Amniotic epithelial cell (primary cell): ENCODE results near the gene LPCAT1.
"Not testable (repeated sequence)": the region's sequence is repeated elsewhere in the genome, so short reads cannot be mapped to it uniquely, and the experiment has no call there.

Experiments
- DNase-seq: peaks from one replicate; pipeline ENCODE4 v3.0.0-alpha.2; 2010; ENCODE audit warnings: low read depth

LPCAT1 gene

DNA sequence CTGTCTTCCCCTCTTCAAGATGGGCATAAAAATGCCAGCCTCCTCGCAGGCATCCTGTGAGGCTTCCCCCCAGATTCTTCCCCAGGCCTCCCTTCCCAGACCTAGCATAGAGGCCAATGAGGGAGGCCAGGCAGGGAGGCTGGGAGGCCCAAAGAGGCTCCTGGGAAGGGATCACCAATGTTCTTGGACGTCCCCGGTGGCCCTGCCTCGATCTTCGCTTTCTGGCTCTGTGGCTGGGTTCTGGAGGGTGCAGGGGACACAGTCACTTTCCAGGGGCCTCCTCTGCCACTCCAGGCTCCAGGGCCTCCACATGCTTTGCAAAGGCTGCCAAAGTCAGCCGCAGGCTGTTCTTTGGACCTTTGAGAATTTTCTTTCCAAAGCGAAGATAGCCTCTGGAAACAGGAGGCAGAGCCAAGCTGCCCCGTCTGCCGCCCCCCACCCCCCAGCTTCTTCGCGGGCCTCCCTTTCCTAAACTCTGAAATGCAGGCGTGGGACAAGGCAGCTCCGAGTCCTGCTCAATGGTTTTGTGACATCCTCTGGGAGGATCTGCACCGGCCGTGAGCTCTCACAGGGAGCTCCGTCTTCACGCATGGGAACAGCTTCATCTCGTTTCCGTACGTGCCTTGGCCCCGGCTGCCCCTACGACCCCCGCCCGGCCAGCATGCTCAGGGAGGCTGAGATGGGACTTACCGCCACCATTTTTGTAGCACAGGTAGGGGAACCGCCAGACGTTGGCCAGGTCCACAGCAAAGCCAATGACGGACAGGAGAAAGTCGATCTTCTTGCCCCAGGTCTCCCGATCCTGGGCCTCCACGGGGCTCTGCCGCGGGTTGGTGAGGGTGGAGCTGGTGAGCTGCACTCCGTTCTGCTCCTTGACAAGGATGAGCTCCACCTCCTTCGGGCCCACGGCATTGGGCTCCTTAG is 81.3 kb downstream of the LPCAT1 start:
- no peak for DNase-seq

DNA sequence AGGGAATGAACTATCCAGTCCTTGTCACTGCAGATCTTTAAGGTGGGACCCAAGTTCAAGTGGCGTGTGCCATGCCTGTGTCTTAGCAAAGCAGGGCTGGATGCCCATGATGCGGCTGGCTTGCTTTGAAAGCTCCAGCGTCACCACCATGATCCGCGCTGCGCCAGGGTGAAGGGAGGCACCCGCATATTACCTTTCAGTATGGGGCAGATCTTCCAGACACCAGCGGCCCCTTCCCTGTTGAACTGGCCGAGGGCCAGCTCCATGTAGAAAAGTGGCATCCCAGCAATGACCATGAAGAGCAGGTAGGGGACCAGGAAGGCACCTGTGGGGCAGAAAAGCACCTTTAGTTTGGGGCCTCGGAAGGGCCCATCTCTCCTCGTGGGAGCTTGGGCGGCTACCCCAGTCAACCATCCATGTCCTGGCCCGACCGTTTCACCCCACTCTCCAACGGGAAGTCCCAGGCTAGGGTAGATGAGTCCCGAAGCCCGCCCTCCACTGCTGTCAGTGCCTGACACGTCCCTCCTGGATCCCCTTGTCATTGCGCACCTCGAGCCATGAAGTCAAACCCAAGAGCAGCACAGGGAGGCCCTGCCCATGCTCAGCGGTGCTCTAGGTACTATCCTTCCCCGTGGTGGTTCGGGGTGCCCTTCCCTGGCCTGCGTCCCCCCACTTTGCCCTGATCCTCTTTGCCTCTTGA is 82.4 kb downstream of the LPCAT1 start:
- no peak for DNase-seq

DNA sequence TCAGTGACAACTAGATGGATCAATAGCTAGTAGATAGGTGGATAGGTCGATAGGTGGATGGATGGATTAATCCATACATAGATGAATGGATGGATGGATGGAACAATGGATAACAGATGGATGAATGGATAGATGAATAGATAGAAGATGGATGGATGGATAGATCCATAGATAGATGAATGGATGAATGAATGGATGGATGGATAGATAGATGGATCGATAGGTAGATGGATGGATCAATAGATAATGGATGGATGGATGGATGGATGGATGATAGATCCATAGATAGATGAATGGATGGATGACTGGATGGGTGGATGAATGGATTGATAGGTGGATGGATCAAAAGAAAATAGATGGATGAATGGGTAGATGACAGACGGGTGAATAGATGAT is 83.7 kb downstream of the LPCAT1 start:
- DNase-seq = no peak

DNA sequence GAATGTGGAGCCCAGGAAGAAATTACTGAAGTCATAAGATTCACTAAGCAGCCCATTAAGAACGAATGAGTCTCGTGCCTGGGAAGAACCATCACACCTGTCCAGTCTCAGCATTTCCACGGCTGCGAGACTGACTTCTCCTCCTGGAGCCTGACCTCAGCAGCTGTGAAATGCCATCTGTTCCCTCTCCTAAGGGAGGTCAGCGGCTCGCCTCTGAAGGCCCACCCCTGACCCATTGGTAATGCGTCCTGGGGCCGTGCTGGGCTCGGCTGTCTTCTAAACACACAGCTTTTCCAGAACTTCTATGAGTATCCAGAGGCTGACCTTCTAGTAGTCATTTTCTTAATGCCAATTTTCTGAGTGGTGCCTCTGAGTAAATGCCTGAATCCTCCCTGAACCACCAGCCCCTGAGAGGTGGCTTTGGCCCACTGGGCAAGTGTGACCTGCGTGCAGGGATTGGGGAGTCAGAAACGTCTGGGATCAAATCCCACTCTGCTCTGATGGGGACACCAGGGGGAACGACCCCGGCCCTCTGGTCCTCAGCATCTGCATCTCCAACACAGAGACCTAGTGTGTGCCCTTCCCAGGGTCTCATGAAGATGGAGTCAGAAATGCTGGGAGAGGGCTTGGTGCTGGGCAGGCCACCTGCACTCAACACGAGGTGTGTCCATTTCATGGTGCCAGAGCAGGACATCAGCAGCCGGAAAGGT is 84.2 kb downstream of the LPCAT1 start:
- DNase-seq = no peak

DNA sequence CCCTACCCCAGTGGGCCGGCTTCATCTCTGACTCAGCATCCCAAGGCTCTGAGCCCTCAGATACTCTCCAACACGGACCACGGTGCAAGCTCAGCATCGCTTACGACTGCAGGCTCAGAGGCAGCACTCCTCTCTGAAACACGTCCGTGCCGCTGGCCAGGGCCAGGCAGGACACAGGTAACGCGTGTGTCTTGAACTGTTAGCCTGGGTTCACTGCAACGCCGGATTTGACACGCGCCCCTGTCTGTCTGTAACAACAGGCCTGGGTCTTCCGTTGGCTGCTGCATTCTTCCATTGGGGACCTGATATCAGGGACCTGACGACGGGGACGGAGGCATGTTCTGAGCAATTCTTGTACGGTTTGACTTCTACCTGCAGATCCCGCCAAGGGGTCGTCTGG is 84.9 kb downstream of the LPCAT1 start:
- no peak for DNase-seq

DNA sequence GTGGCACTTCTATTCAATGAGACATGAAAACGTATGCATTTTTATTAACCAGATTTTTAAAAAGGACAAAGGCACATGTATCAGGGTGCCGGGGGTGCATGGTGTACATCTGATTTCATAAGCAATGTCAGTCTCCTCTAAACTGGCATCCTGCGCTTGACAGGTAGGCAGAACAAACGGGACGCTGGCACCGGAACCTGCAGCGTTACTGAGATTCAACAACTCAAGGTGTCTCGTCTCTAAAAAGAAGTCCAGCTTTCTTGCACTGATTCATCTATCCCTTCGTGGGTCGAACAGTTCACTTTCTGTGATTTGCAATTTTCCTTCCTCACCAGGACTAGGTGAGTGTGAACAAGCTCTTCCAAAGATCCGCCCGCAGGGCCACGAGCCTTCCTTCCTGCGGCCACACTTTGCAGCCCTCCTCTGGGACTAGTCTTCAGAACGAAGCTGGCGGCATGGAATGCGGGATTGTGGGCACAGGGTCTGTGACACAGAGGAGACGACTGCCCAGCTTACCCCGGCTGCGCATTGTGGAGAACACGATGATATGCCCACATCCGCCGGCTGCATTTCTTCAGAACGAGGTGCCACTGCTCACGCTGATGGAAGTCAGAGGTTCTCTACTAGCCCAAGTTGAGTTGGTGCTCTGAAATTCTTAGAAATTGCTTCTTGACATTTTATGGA is 85.7 kb downstream of the LPCAT1 start:
- no peak for DNase-seq

DNA sequence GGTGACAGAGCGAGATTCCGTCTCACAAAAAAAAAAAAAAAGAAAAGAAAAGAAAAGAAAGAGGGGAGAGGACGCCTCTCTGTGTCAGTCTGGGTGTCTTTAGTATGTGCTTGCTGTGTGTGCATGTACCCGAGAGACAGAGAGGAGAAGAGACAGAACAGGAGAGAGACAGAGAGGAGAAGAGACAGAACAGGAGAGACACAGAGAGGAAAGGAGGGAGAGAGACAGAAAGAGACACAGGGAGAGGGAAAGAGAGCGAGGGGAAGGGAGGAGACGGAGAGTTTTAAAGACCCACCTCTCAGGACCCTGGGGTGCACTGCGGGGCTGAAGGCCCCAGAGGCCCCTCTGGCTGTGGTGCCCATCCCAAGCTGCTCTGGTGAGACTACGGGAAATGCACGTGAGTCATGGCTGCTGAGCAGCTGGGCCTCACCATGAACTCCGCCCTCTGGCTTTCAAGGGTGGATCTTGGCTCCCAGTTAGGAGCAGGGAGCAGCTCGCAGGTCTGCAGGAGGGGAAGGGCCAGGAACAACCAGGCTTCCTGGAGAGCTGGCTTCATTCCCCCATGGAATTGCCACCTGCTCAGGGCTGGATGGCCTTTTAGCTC is 86.4 kb downstream of the LPCAT1 start:
- DNase-seq = peak; percentile 34

DNA sequence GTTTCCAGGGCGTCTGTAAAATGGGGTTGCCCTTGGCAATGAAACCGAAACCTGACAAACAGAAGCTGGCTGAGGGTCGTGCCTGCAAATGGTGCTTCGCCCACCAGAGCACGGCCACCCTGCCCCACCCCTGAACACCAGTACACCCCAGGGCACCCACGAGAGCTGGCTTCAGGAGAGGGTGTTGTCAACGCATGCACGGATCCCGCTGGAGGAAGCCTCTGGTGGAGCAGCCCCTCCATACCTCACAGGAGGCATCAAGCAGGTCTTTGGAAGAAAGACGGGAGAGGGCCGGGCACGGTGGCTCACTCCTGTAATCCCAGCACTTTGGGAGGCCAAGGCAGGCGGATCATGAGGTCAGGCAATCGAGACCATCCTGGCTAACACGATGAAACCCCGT is 87.1 kb downstream of the LPCAT1 start:
- no peak for DNase-seq

DNA sequence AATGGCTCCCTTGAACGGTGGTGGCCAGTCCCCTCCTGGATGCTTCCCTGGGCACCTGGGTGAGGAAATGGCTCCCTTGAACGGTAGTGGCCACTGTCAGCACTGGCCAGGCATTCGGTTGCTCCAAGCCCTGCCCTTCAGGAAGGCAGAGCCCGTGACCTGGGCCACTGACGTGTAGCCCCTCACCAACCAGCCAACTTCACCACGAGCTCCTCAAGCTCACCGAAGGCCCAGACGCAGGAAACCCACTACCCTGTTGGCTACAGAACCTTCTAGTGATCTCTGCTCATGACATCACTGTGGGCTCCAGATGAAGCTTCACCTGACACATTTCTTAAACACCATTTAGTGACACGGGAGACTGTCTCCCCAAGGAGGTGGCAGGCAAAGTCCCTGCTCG is 87.7 kb downstream of the LPCAT1 start:
- DNase-seq = no peak

DNA sequence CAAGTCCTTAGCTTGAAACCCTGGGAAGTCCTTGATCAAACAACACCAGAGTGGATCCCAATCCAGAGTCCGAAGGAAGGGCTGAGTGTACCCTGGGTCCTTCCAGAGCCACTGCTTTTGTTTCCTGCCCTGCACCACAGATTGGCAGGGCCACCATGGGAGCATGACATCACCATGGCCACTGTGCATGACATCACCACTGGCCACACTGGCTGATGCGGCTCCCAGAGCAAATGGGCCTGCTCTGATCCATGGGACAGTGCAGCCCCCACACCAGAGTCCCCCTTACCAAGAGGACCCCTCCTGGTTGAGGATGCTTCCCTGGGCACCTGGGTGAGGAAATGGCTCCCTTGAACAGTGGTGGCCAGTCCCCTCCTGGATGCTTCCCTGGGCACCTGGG is 88.4 kb downstream of the LPCAT1 start:
- DNase-seq = no peak

DNA sequence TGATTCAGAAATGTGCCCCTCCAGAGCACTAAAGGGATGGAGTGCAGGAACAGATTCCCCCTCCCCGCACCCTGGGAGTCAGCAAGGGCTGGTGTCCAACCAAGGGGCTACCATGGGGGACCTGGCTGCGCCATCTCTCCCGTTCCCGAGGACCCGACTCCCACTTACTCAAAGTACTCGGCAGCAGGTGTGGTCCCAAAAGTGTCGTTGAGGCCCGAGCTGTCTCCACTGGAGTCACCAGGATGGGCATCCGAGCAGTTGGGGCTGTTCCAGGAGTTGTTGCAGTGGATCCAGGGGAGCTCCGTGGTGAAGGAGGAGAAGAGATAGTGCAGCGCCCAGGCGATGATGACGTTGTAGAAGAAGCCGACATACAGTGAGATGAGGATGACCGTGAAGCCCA is 91.5 kb downstream of the LPCAT1 start:
- DNase-seq = no peak

DNA sequence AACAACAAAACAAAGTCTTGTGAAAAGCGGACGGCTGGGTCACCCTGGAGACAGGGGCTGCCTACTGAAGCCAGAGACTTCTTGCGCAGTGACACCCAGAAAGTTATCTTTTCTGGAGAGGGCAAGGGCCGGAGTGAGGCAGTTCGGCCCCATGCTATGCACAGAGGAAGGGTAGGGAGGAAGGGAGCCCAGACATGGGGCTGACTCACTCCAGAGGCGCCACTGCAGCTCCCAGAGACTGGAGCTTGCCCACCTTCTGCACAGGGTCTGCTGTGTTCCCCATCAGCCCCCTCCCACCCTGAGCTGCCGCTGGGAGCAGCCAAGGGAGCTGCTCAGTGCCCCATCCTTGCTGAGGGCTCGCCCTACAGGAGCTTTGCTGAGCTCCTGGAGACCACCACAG is 91.9 kb downstream of the LPCAT1 start:
- no peak for DNase-seq

DNA sequence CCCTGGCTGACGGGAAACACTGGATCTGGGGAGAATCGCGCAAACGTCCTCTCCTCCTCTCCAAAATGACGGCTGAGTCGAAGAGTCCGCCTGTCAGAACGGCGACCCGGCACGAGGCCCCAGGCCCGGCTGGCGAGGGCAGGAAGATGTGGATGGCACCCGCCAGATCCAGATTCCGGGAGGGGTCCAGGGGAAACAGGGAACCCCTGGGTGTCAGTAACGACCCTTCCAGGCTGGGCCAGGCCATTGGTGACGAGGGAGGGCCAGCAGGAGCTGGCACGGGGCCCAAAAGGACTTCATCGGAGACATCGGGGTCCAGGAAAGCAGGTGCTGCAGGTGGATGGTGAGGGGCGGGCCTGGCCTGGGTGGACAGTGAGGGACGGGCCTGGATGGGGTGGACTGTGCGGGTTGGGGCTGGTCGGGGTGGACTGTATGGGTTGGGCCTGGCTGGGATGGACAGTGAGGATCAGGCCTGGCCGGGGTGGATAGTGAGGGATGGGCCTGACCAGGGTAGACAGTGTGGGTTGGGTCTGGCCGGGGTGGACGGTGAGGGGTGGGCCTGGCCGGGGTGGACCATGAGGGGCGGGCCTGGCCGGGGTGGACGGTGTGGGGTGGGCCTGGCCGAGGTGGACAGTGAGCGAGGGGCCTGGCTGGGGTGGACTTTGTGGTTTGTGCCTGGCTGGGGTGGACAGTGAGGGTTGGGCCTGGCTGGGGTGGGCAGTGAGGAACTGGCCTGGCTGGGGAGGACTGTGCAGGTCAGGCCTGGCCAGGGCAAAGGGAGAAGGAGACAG is 92.5 kb downstream of the LPCAT1 start:
- DNase-seq = no peak

DNA sequence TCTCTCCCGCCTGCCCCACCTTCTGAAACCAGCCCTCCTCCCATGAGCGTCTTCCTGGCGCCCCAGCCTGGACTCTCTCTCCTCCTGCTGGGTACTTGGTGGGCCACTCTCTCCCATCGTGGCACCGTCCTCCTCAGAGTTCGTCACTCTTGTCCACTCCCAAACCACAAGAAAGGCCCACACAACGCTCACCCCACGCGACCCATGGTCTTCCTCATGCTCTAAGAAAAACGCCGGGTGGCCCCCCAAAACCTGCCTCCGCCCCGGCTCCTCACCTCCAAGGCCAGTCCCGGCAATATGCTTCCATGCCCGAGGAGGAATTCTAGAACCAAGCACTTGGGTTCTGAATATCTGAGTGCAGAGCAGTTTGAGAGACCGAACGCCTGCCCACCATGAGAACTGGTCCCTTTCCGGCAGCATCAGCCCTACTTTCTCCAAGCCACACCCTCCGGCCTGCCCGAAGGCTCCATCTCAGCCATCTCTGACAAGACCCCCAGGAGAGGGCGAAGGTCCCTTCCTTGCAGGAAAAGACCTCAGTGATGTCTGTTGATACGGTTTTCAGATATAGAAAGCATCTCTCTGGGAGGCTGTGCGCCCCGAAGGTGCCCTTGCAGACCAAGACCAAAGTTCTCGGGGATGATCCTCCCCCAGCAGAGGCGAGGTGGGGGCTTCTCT is 93.5 kb downstream of the LPCAT1 start:
- no peak for DNase-seq

DNA sequence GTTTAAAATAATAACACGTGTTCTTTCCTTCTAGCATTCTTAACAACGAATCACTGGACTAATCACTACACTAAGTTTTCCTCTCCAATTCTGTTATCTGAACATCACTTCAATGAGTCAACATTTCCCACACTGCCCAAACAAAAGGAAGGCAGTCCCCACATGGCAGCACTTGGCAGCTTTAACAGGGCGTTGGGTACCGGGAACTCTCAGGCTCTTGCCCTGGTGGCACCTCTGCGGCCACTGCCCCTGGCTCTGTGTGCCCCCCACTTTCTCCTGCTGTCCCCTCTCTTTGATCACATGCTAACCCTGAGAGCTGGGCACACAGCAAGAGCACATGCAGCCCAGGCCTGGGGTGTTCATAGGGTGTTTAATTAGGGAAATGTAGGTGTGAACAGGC is 94.3 kb downstream of the LPCAT1 start:
- DNase-seq = no peak

DNA sequence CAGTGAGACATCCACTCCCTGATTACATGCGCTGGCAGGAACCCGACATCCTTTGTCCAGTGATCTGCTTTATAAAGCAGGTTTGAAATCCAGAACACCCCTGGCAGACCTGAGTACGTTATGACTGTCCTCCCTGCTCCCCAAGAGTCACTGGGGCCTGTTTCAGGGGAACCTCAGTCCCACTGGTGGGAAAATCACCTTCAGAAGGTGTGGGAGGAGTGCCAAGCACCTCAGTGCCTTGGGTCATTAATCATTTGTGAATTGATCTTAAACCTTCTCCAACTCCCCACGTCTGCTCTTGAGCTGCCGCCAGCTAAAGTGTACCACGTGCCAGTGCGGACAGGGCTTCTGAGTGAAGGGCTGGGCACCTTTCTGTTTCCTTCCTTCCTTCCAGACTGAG is 94.7 kb downstream of the LPCAT1 start:
- no peak for DNase-seq

DNA sequence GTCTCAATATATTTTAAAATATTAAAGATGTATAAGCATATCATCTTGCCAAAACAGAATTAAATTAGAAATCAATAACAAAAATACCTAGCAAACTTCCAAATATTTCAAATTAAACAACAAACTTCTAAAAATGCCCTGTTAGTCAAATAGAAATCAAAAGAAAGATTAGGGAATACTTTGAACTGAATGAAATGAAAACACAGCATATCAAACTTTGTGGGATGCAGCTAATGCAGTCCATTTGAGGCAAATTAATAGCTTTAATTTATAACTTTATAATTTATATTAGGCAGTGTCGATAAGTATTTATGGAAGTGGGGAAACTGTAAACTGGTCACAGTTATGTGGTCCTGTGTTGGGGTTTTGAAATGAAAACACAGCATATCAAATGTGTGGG is 95.7 kb downstream of the LPCAT1 start:
- no peak for DNase-seq

DNA sequence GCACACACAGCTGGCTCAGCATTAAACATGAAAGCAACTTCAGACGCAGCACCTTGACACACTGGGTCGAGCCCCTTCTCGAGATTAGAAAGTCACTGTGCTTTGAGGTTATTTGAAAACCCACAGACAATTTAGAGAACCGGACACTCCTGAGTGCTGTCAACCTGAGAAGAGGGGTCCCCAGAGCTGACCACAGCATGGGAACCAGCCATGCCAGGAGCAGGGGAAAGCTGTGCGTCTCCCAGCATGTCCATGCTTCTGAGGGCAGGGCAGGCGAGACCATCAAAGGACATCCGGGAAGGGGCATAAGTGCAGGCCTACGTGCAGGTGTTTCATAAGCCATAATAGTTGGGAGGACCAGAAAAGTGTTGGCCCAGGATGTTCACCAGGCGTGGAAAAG is 99.0 kb downstream of the LPCAT1 start:
- DNase-seq = no peak

DNA sequence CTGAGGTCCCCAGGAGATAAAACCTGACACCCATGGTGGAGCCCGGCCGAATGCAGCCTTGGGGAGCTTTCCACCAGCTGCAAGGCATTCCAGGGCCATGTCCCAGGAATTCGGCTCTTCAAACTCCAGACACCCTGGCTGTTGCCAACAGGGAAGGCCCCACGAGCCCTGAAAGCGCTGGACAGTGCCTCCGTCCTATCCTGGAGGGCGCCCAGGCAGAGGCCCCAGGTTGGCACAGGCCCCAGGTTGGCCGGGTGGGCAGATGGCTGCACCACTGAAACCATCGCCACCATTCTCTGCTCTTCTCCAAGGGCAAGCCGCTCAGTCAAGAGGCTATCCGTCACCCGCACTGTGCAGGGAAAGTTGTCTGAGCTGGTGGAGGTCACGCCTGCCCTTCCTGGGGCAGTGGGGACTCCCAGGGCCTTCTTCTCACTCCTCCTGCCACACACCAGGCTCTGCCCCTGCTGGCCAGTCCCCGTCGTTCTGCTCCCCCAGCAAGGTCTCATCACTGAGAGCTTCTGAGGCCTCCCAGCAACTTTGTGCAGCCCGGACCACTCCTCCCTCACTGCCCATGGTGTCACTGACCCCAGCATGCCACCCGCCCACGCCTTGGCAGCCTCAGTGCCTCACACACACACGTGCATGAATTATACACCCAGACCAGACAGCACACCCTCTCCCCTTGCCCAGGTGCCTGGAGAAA is 99.7 kb downstream of the LPCAT1 start:
- no peak for DNase-seq

DNA sequence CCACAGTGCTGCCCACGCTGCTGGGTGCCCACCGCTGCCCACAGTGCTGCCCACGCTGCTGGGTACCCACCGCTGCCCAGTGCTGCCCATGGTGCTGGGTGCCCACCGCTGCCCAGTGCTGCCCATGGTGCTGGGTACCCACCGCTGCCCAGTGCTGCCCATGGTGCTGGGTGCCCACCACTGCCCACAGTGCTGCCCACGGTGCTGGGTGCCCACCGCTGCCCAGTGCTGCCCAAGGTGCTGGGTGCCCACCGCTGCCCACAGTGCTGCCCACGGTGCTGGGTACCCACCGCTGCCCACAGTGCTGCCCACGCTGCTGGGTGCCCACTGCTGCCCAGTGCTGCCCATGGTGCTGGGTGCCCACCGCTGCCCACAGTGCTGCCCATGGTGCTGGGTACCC is 101.2 kb downstream of the LPCAT1 start:
- not testable (repeated sequence) for DNase-seq
